Measurements from ENCODE around the gene LAMP1.
"Not testable (repeated sequence)": the region's sequence is repeated elsewhere in the genome, so short reads cannot be mapped to it uniquely, and the experiment has no call there.

Gene LAMP1

DNA sequence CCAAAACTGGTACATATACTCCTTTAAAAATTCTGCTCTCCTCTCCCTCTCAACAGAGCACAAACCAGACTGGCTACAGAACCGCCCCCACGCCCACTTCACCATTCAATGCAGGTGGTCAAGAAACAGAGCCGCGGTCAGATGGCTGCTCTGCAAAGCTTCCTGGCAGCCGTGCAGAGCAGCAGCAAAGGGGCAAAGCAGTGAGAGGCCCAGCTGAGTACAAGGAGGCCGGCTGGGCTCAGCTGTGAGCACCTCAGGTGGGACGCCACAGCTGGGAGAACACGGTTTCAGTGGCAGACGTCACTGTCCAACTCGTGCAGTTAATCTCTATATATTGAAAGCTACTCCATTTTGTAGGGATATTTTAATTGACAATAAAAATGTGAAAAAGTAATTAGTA lies 58.6 kb downstream of the LAMP1 start:
- no peak for DNase-seq (ENCODE audit: low read depth in 2 of 2)

DNA sequence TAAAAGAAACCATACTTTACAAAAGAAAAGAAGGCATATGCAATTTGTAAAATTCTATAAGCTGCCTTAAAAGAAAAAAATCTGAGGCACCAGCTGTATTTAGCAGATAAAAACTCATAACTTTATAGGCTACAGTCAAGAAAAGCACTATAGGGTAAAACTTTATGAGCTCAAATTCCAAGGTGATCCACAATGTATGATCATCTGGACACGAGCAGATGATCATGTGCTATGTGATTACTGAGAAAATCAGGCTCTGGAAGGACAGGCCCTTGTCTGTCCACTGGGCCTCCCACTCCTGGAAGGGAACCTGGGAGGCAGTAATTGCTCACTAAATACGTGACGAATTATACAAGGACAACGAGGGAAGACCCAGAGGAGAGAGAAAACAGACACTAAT lies 59.6 kb downstream of the LAMP1 start:
- DNase-seq (ENCODE audit: low read depth in 2 of 2) = no peak

DNA sequence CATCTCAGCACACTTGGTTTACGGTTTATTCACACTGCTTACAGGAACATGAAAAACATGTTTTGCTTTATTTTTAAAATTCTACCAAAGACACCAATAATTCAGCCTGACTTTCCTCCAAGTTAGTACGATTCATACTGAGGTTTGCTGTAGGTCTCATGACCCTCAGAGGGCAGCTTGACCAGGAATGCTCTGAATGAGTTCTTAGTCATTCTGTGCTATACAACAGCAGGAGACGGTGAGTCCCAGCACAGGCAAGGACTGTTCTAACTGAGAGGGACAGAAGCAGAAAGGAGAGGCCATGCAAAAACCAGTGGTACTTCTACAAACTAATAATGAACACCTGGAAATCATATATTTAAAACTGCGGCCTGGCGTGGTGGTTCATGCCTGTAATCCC lies 60.5 kb downstream of the LAMP1 start:
- no peak for DNase-seq (ENCODE audit: low read depth in 2 of 2)

DNA sequence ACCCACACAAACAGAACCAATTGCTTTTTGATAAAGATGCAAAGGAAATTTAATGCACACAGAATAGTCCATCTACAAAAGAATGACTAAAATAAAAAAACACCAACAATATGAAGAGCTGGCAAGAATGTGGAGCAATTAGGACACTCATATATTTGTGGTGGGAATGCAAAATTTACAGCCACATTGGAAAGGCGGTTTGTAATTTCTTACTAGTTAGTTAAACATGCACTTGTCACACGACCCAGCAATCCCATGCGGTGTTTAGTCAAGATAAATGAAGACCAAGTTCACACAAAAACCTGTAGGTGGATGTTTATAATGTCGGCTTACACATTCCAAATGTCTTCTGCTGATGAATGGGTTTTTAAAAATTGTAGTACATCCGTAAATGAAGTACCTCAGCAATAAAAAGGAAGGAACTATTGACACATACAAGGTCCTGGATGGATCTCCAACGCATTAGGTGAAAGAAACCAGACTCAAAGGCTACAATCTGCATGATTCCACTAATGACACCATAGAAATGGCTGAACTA lies 61.7 kb downstream of the LAMP1 start:
- no peak for DNase-seq (ENCODE audit: low read depth in 2 of 2)

DNA sequence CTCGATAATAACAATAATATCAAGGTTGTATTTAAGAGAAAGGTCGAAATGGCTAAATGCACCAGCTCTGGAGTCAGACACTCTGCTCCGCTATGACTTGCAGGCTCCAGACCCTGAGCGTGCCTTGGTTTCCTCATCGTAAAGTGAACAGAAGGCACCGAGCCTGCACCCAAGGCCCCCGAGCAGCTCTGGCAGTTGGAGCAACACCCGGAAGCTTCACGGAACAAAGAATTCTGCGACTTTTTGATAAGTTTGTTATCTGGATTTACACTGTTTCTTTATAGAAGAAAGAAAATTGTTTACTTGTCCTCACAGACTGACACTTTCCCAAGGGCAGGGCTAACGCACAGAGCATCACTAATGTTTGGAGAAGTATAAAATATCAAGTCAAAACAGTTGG lies 62.5 kb downstream of the LAMP1 start:
- no peak for DNase-seq (ENCODE audit: low read depth in 2 of 2)

DNA sequence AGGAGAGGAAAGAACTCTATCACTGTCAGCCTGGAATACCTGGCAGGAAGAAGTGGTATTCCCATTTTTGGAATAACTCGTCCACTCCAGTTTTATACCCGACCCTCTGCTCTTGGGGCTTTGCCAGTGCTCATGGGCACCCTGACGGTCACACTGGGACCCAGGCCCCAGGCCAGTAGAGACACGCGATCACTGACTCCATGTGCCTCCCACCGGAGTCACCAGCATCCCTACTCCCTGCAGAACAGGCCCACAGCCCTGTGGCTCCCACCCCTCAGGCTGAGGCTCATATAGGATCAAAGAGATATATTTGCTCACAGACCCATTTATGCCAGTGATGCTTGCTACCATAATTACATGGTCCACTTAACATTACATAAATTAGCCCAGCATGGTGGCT lies 63.4 kb downstream of the LAMP1 start:
- no peak for DNase-seq (ENCODE audit: low read depth in 2 of 2)

DNA sequence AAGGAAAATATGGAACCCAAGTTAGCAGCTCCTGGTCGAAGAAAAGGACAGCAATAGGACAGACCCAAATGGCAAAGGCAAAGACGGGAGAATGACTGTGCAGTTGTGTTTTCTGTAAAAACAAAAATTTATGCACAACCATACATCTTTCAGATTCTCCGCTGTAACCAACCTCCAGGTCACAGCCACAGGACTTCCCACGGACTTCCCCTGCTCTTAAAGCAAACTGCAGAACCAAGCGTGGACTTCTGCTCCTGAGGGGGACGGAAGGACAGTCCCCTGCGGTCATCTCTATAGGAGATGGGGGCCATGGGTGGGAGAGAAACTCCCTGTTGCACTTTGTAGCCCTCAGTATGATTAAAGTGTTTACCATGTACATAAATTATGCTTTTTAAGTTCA lies 64.4 kb downstream of the LAMP1 start:
- no peak for DNase-seq (ENCODE audit: low read depth in 2 of 2)

DNA sequence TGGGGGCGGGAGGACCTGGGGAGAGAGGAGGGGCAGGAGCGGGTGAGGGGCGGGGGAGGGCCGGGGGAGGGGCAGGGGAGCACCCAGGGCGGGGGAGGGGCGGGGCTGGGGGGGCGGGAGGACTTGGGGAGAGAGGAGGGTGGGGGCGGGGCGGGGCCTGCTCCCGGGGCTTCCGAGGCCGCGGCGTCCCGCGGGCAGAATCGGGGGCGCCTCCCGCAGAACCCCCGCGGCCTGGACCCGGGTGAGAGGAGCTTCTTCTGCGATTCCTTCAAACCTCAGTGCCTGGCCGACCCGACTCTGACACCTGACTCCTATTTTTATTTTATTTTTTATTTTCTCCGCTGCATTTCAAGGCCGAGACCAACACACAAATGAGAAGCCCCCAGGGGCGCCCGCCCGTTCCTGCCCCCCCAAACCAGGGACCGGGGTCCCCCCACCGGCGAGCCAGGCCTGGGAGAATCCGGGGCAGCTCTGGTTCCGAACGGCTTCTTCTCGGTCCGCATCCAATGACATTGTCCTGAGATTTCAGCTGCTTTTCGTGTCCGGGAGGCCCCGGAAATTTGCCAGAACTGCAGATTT lies 67.4 kb downstream of the LAMP1 start:
- no peak for DNase-seq (ENCODE audit: low read depth in 2 of 2)

DNA sequence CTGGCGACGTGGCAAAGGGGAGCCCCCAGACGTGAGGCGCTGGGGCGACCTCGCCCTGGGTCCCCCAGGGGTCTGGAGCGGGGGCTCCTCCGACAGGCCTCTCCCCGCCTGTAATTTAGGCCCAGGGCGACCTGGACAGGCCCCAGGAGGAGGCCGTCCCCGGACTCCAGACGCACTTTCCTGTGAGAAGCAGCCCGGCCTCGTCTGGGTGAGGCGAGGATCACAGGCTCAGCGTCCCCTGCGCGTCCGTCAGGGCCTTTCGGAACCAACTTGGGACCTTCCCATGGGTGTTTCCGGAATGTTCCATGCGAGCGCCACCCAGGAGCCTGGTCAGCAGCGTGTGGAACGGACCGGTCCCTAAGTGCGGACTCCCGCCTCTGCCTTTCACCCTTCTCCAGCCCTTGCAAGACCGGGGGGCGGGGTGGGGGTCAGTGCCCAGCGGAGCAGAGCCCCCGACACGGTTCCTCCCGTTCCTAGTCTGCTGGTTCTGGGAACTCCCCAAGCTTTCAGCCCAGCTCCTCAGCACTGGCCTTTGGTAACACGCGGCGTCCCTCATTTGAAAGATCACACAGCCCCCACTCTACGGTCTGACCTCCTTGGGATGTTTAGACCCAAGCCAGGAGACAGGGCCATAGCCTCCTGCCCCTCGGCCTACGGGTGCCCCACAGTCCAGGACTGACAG lies 68.0 kb downstream of the LAMP1 start:
- no peak for DNase-seq (ENCODE audit: low read depth in 2 of 2)

DNA sequence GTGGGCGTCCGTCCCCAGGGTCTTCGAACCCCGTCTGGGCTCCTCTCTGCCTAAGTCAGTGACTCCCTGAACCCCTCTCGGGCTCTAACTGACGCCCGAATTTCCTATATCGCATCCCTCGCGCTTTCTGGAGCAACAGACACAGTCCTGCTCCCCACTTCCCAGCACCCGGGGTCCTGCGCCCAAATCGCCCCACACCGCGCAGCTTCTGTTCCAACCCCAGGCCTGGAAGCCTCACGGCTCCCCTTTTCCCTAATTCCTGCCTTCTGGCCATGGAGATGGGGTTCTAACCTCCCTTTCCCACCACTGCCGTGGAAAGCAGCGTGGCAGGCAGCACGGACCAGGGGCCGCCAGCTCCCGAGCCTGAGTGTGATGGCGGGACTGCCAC lies 68.5 kb downstream of the LAMP1 start:
- DNase-seq (ENCODE audit: low read depth in 2 of 2) = no peak

DNA sequence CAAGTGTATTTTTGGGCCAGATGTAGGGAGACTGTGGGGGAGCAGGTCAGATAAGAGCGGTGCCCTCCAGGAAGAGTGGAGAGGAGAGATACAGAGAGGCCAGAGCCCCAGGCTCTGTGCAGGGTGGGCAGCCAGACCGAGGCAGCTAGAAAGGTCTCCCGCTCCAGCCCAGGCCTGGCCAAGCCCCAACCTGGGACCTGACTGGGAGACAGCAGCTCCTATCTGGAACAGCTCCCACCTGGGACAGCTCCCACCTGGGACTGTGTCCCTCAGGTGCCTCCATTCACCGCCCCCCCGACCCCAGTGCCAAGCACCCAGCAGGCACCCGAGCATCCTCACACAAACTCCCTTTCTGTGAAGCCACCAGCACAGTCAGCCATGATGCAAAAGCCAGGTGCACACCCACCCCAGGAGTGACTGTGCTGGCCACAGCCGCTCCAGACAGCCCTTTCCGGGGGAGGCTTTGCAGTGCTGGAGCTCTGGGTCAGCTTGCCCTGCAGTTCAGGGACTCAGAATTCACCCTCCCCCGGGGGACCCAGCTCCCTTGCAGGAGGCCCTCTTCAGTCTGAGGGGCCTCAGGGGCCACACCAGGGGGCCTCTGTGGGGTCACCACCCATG lies 69.0 kb downstream of the LAMP1 start:
- no peak for DNase-seq (ENCODE audit: low read depth in 2 of 2)

DNA sequence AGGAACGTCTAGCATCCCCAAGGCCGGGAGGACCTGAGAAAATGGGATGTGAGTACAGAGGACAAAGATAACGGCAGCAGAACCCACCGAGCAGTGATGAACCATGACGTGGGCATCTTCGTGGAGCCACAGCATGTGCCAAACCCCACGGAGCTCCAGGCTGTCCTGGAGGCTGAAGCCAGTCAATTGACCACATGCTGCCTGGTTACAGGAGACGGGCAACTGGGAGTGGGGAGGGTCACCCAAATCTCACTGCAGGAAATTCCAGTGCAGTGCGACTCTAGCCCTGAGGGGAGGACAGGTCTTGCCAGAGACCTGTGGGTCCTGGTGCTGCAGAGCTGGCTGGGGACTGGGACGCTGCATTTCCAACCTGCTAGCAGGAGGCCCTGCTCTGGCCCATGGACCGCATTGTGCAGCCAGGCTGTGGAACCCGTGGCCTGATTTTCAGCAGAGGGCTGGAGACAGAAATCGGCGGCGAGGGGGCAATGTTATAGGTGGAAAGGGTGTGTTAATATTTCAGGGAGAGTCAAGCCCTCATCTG lies 70.1 kb downstream of the LAMP1 start:
- no peak for DNase-seq (ENCODE audit: low read depth in 2 of 2)

DNA sequence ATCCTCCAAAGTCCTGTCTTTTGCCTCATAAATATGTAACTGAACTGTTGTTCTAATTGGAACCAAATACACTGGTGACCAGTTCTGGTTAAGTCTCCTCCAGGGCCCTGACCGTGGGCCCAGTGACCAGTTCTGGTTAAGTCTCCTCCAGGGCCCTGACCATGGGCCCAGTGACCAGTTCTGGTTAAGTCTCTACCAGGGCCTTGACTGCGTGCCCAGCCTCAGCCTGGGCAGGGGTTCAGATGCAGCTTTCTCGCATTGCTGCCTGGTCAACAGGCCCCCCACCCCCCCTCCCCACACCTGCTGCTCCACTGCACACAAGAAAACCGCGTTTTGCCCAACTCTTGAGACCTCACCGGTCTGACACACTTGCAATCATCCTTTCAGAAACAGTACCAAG lies 70.7 kb downstream of the LAMP1 start:
- no peak for DNase-seq (ENCODE audit: low read depth in 2 of 2)

DNA sequence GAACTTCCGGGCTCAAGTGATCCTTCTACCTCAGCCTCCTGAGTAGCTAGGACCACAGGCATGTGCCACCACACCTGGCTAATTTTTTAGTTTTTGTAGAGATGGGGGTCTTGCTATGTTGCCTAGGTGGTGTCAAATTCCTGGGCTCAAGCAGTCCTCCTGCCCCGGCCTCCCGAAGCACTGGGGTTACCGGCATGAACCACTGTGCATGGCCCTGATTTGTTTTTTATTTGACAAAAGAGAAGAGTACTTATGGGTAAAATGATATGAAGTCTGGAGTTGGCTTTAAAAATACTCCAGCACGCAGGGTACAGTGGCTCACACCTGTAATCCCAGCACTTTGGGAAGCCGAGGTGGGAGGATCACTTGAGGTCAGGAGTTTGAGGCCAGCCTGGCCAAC lies 71.3 kb downstream of the LAMP1 start:
- not testable (repeated sequence) for DNase-seq (ENCODE audit: low read depth in 2 of 2)

DNA sequence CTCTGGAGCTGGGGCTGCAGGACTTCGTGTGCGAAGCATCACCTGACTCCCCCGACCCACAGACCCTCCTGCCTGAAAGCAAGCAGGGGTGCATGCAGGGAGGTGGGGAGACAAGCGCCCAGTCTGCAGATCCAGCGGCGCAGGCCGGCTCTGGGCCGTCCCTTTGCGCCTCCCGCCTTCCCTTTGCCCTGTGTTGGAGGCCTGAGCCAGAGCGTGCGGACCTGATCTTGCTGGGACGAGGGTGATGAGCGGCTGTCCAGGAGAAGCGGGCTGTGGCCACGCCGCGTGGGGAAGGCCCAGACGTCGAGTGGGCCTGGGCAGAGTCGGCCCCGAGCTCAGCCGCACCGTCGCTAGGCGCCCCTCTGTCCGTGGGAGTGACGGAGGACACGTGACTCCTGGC lies 72.2 kb downstream of the LAMP1 start:
- DNase-seq (ENCODE audit: low read depth in 2 of 2) = no peak

DNA sequence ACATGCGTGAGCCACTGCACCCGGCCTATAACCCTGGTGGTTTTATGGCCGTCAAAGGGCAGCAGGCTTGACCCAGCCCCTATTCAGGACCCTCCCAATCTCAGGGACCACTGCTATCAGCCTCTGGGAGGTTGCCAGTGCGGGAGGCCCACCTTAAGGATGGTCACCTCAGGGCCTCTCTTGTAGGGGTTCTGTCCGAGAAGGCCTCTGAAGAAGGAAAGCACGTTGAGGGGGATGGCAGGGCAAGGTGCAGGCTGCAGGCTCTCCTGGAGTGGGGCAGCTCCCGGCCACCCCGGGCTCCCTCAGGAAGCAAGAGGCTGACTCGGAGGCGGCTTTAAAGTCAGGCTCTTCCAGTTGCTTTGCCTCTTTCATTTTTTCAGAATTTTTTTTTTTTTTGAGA lies 72.8 kb downstream of the LAMP1 start:
- no peak for DNase-seq (ENCODE audit: low read depth in 2 of 2)

DNA sequence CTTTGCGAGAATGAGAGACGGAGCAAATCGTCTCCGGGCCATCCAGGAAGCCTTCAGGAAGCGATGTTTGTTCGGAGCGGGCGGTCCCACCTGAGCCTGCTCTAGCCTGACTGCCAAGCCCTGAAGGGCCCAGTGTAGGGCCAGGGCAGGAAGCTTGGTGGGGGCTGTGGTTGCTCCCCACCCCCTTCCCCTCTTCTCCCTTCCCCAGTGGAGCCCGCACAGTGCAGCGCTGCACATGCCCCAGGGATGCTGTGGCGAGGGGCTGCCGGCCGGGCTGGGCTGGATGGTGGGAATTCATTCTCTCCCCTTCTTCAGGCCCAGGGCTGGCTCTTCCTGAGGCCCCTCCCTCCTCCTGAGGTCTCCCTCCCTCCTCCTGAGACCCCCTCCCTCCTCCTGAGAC lies 74.0 kb downstream of the LAMP1 start:
- no peak for DNase-seq (ENCODE audit: low read depth in 2 of 2)

DNA sequence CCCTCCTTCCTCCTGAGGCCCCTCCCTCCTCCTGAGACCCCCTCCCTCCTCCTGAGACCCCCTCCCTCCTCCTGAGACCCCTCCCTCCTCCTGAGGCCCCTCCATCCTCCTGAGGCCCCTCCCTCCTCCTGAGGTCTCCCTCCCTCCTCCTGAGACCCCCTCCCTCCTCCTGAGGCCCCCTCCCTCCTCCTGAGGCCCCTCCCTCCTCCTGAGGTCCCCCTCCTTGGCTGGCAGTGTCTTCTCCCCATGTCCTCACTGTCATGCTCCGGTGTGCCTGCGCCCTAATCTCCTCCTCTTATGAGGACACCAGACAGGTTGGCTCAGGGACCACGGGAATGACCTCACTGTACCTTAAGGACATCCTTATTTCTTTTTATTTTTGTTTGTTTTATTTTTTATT lies 74.7 kb downstream of the LAMP1 start:
- DNase-seq (ENCODE audit: low read depth in 2 of 2) = not testable (repeated sequence)

All from stimulated activated CD4-positive, alpha-beta T cell treated with anti-CD3 and anti-CD28 coated beads, Interleukin-1b, Interleukin-23, amount 100 ng/mL, for 1 hour (primary cell).